Measurements from ENCODE around the gene SEC63.
"Not testable (repeated sequence)": the region's sequence is repeated elsewhere in the genome, so short reads cannot be mapped to it uniquely, and the experiment has no call there.

Gene SEC63

GRCh38 chr6:107934229-107934628, 23.8 kb downstream of the SEC63 start:
- in situ Hi-C loops (cut with MboI; ENCODE audit: low sequenced_read_pairs), result not testable (repeated sequence)

GRCh38 chr6:107932580-107932979, 25.4 kb downstream of the SEC63 start:
- in situ Hi-C loops (cut with MboI; ENCODE audit: low sequenced_read_pairs), result no loop called here

- in situ Hi-C loops (cut with MboI; ENCODE audit: low sequenced_read_pairs), result no loop called here
These were observed 26.1 kb downstream of the SEC63 start for GRCh38 chr6:107931894-107932293.

- in situ Hi-C loops (cut with MboI; ENCODE audit: low sequenced_read_pairs), result no loop called here
These were observed 29.0 kb downstream of the SEC63 start for GRCh38 chr6:107928984-107929383.

- in situ Hi-C loops (cut with MboI; ENCODE audit: low sequenced_read_pairs), result not testable (repeated sequence)
These were observed 31.1 kb downstream of the SEC63 start for GRCh38 chr6:107926697-107927544.

- in situ Hi-C loops (cut with MboI; ENCODE audit: low sequenced_read_pairs), result no loop called here
These were observed 40.3 kb downstream of the SEC63 start for GRCh38 chr6:107917451-107918375.

- in situ Hi-C loops (cut with MboI; ENCODE audit: low sequenced_read_pairs), result not testable (repeated sequence)
These were observed 41.0 kb downstream of the SEC63 start for GRCh38 chr6:107916961-107917360.

GRCh38 chr6:107911692-107912091, 46.3 kb downstream of the SEC63 start:
- in situ Hi-C loops (cut with MboI; ENCODE audit: low sequenced_read_pairs), result no loop called here

GRCh38 chr6:107894809-107895396, 63.1 kb downstream of the SEC63 start:
- in situ Hi-C loops (cut with MboI; ENCODE audit: low sequenced_read_pairs), result no loop called here

GRCh38 chr6:107890431-107890830, 67.6 kb downstream of the SEC63 start:
- in situ Hi-C loops (cut with MboI; ENCODE audit: low sequenced_read_pairs), result not testable (repeated sequence)

GRCh38 chr6:107885950-107886349, 72.1 kb downstream of the SEC63 start:
- in situ Hi-C loops (cut with MboI; ENCODE audit: low sequenced_read_pairs), result not testable (repeated sequence)

- in situ Hi-C loops (cut with MboI; ENCODE audit: low sequenced_read_pairs), result no loop called here
These were observed 78.1 kb downstream of the SEC63 start for GRCh38 chr6:107879941-107880340.

- in situ Hi-C loops (cut with MboI; ENCODE audit: low sequenced_read_pairs), result no loop called here
These were observed 80.0 kb downstream of the SEC63 start for GRCh38 chr6:107877968-107878367.

GRCh38 chr6:107871976-107872375, 86.0 kb downstream of the SEC63 start:
- in situ Hi-C loops (cut with MboI; ENCODE audit: low sequenced_read_pairs), result no loop called here

GRCh38 chr6:107871512-107871911, 86.5 kb downstream of the SEC63 start:
- in situ Hi-C loops (cut with MboI; ENCODE audit: low sequenced_read_pairs), result not testable (repeated sequence)

- in situ Hi-C loops (cut with MboI; ENCODE audit: low sequenced_read_pairs), result no loop called here
These were observed 87.0 kb downstream of the SEC63 start for GRCh38 chr6:107871016-107871415.

- in situ Hi-C loops (cut with MboI; ENCODE audit: low sequenced_read_pairs), result no loop called here
These were observed 87.6 kb downstream of the SEC63 start for GRCh38 chr6:107870381-107870780.

GRCh38 chr6:107869871-107870270, 88.1 kb downstream of the SEC63 start:
- in situ Hi-C loops (cut with MboI; ENCODE audit: low sequenced_read_pairs), result no loop called here

- in situ Hi-C loops (cut with MboI; ENCODE audit: low sequenced_read_pairs), result no loop called here
These were observed 89.0 kb downstream of the SEC63 start for GRCh38 chr6:107868867-107869611.

GRCh38 chr6:107867302-107867615, 90.7 kb downstream of the SEC63 start:
- in situ Hi-C loops (cut with MboI; ENCODE audit: low sequenced_read_pairs), result no loop called here
